OCI-LY7 (cell line): Measurements from ENCODE around the gene IFT27. TPM values are rescaled to one million over a fixed set of nuclear protein-coding genes. Genes with fewer than 3 reads are reported as not detected.

Source experiments
- BruUV-seq: library from RNA; stranded (reverse); fragments of 400-500 nt; replicated peaks from 2 replicates; lab custom pipeline; 2021; lab: Mats Ljungman, UMichigan
- CTCF ChIA-PET: fragments of 300-600 bp; sonication (Branson Sonifier 250); formaldehyde crosslinking; loops from one replicate; lab custom pipeline; 2022; ENCODE audit warnings: antibody characterized with exemption; ENCODE audit not compliant: unreplicated experiment; lab: Charles Lee
- POLR2A ChIA-PET: fragments of 300-600 bp; sonication (Branson Sonifier 250); formaldehyde crosslinking; loops from one replicate; lab custom pipeline; 2022; ENCODE audit warnings: antibody characterized with exemption; lab: Charles Lee
- DNase-seq: peaks from one replicate; pipeline ENCODE4 v3.0.0-alpha.2; 2015; ENCODE audit warnings: low spot score
- H2AFZ ChIP-seq: fragments of 200-600 bp; sonication (generic), shearing (Covaris generic); 2 replicates; pipeline ENCODE4 v1.6.1; 2014; ENCODE audit warnings: mild to moderate bottlenecking, antibody characterized with exemption, low read length, moderate library complexity
- H3K27ac ChIP-seq: fragments of 200-600 bp; sonication (generic); 2 replicates; pipeline ENCODE4 v1.5.1; 2014; ENCODE audit warnings: mixed run types, low read depth, mild to moderate bottlenecking, moderate library complexity, low read length, inconsistent platforms; ENCODE audit not compliant: poor library complexity, severe bottlenecking
- H3K36me3 ChIP-seq: fragments of 200-600 bp; sonication (generic); 2 replicates; pipeline ENCODE4 v1.6.1; 2014; ENCODE audit warnings: mild to moderate bottlenecking, antibody characterized with exemption, low read length, moderate library complexity, mixed read lengths; ENCODE audit not compliant: insufficient read depth
- H3K4me1 ChIP-seq: fragments of 200-600 bp; sonication (generic); 2 replicates; pipeline ENCODE4 v1.5.1; 2014; ENCODE audit warnings: mild to moderate bottlenecking, low read length; ENCODE audit not compliant: insufficient read depth, poor library complexity, severe bottlenecking
- H3K4me2 ChIP-seq: fragments of 200-600 bp; sonication (generic); 2 replicates; pipeline ENCODE4 v1.6.1; 2014; ENCODE audit warnings: mild to moderate bottlenecking, low read length
- H3K4me3 ChIP-seq: fragments of 200-600 bp; sonication (generic); 2 replicates; pipeline ENCODE4 v1.5.1; 2014; ENCODE audit warnings: mild to moderate bottlenecking, low read depth, low read length; ENCODE audit not compliant: poor library complexity, severe bottlenecking
- H3K79me2 ChIP-seq: fragments of 200-600 bp; sonication (generic); 2 replicates; pipeline ENCODE4 v1.6.1; 2016; ENCODE audit warnings: low read depth, mild to moderate bottlenecking, low read length, moderate library complexity, mixed read lengths; ENCODE audit not compliant: insufficient read depth
- H3K9me2 ChIP-seq: fragments of 200-600 bp; sonication (generic); 2 replicates; pipeline ENCODE4 v1.6.1; 2016; ENCODE audit warnings: mild to moderate bottlenecking, low read length, mixed read lengths; ENCODE audit not compliant: insufficient read depth
- H3K9me3 ChIP-seq: fragments of 200-600 bp; sonication (generic); 2 replicates; pipeline ENCODE4 v1.6.1; 2014; ENCODE audit warnings: mild to moderate bottlenecking, mixed run types, low read length, mixed read lengths
- H4K20me1 ChIP-seq: fragments of 200-600 bp; sonication (generic); 2 replicates; pipeline ENCODE4 v1.6.1; 2014; ENCODE audit warnings: mild to moderate bottlenecking, antibody characterized with exemption, low read length, moderate library complexity, mixed read lengths; ENCODE audit not compliant: insufficient read depth
- CTCF ChIP-seq: fragments of 200-600 bp; sonication (generic); conservative IDR thresholded peaks from 2 replicates; pipeline ENCODE4 v1.5.1; 2014; ENCODE audit warnings: mild to moderate bottlenecking, antibody characterized with exemption, low read length, moderate library complexity, mixed read lengths
- EZH2phosphoT487 ChIP-seq: fragments of 200-600 bp; sonication (generic); IDR thresholded peaks from 2 replicates; pipeline ENCODE4 v1.6.1; 2018; ENCODE audit warnings: low read depth, borderline replicate concordance, mild to moderate bottlenecking, mixed run types, antibody characterized with exemption, low read length, moderate library complexity, mixed read lengths
- intact Hi-C: fragments of 100-400 bp; cut with micrococcal nuclease; formaldehyde crosslinking; loops from one replicate; pipeline ENCODE4 v1.10.0; 2022; ENCODE audit not compliant: unreplicated experiment
- total RNA-seq, 2 experiments: library from RNA; depleted of rRNA in 1 of 2; stranded (reverse); fragments of >200 nt in 1 of 2; shearing (Covaris generic) in 1 of 2; gene quantifications; 2 replicates each; pipeline ENCODE4 v1.2.3, GENCODE V29; 2014 to 2022

Gene IFT27
- total RNA-seq, 2 experiments from 2014 or later: 18.3 to 50.0 TPM

- peaks cover under 1% of the 10 kb centered on the region for H3K4me1 ChIP-seq
- H3K4me3 ChIP-seq: no peak overlapping the region
- BruUV-seq: no TSS peak
- intact Hi-C loops: no loop called here
- no peak overlapping the region for H2AFZ ChIP-seq
- H3K27ac ChIP-seq: no peak overlapping the region
- no peak for DNase-seq
- no peaks in the 10 kb centered on the region for H3K9me2 ChIP-seq
- ChIA-PET POLR2A (interaction anchor here (0.6 kb wide), 1 partner anchor 810 kb away, joined by 5 read pairs; the partner anchor contains the start of gene LGALS2), CTCF (interaction anchor here (0.6 kb wide), 1 partner anchor 772 kb away, joined by 3 read pairs; no protein-coding TSS in a partner anchor)
- H3K4me2 ChIP-seq: no peak overlapping the region
- no peaks in the 10 kb centered on the region for H3K9me3 ChIP-seq
- no peak for TF ChIP-seq EZH2phosphoT487
- no peak for TF ChIP-seq CTCF
- H3K36me3 ChIP-seq: no peaks in the 10 kb centered on the region
- H3K79me2 ChIP-seq: no peaks in the 10 kb centered on the region
- no peaks in the 10 kb centered on the region for H4K20me1 ChIP-seq
Observed at GRCh38 chr22:36769541-36770512, 6.1 kb downstream of the IFT27 start.

- no TSS peak for BruUV-seq
- intact Hi-C loops: no loop called here
- H3K9me3 ChIP-seq: no peaks in the 10 kb centered on the region
- H3K4me2 ChIP-seq: no peak overlapping the region
- H3K4me1 ChIP-seq: no peaks in the 10 kb centered on the region
- no peak overlapping the region for H3K4me3 ChIP-seq
- no peaks in the 10 kb centered on the region for H3K79me2 ChIP-seq
- no peaks in the 10 kb centered on the region for H3K9me2 ChIP-seq
- POLR2A ChIA-PET: no interaction called here
- no peaks in the 10 kb centered on the region for H4K20me1 ChIP-seq
- CTCF ChIA-PET: no interaction called here
- no peak overlapping the region for H3K27ac ChIP-seq
- no peak overlapping the region for H2AFZ ChIP-seq
- H3K36me3 ChIP-seq: no peaks in the 10 kb centered on the region
- no peak for DNase-seq
- TF ChIP-seq EZH2phosphoT487 (no peak), CTCF (no peak)
Observed at GRCh38 chr22:36768616-36769015, 7.3 kb downstream of the IFT27 start.

- Histone ChIP-seq H3K36me3 (no peaks in the 10 kb centered on the region), H2AFZ (no peak overlapping the region), H3K79me2 (no peaks in the 10 kb centered on the region), H3K4me3 (no peak overlapping the region), H3K9me2 (no peaks in the 10 kb centered on the region), H3K4me1 (no peaks in the 10 kb centered on the region), H3K9me3 (no peaks in the 10 kb centered on the region), H4K20me1 (no peaks in the 10 kb centered on the region), H3K4me2 (no peak overlapping the region), H3K27ac (no peak overlapping the region)
- DNase-seq: no peak
- ChIA-PET CTCF (no interaction called here), POLR2A (no interaction called here)
- intact Hi-C loops: no loop called here
- TF ChIP-seq EZH2phosphoT487: no peak
- TF ChIP-seq CTCF: no peak
- BruUV-seq: no TSS peak
Observed at GRCh38 chr22:36768141-36768540, 7.8 kb downstream of the IFT27 start.
